HepG2 (cell line): ENCODE measurements around the gene RUVBL2. TPM values are rescaled to one million over a fixed set of nuclear protein-coding genes. Genes with fewer than 3 reads are reported as not detected.

Experiments used
- ATF5 ChIP-seq: sonication (generic); formaldehyde crosslinking; IDR thresholded peaks from 2 replicates; pipeline ENCODE4 v1.4.0; 2020; ENCODE audit warnings: mild to moderate bottlenecking, low read depth, missing genetic modification reagents
- ELF4 ChIP-seq: sonication (generic); formaldehyde crosslinking; IDR thresholded peaks from 2 replicates; pipeline ENCODE4 v1.5.0; 2020; ENCODE audit warnings: missing genetic modification reagents, mild to moderate bottlenecking, moderate library complexity, borderline replicate concordance
- FOXK2 ChIP-seq: fragments of 450-650 bp; IDR thresholded peaks from 2 replicates; pipeline ENCODE4 v1.6.1; 2016
- HES4 ChIP-seq: sonication (generic); formaldehyde crosslinking; IDR thresholded peaks from 2 replicates; pipeline ENCODE4 v1.9.0; 2021; ENCODE audit warnings: mild to moderate bottlenecking, missing genetic modification reagents, borderline replicate concordance
- KAT7 ChIP-seq: IDR thresholded peaks from 2 replicates; pipeline ENCODE4 v1.6.1; 2018; ENCODE audit warnings: borderline replicate concordance, missing compliant biosample characterization
- MLLT10 ChIP-seq: sonication (generic); formaldehyde crosslinking; IDR thresholded peaks from 2 replicates; pipeline ENCODE4 v1.4.0; 2020; ENCODE audit warnings: missing genetic modification reagents
- NAIF1 ChIP-seq: sonication (generic); formaldehyde crosslinking; IDR thresholded peaks from 2 replicates; pipeline ENCODE4 v1.5.0; 2020; ENCODE audit warnings: mild to moderate bottlenecking, missing genetic modification reagents, borderline replicate concordance
- RARG ChIP-seq: sonication (generic); formaldehyde crosslinking; IDR thresholded peaks from 2 replicates; pipeline ENCODE4 v1.4.0; 2020; ENCODE audit warnings: low read depth, mild to moderate bottlenecking, missing genetic modification reagents
- REST ChIP-seq, 2 experiments: IDR thresholded peaks; 2 replicates each; pipeline ENCODE4 v1.6.1; 2011 to 2012; ENCODE audit warnings: low read length in 2 of 2, borderline replicate concordance in 1 of 2, low read depth in 1 of 2, mild to moderate bottlenecking in 1 of 2, moderate library complexity in 1 of 2
- SALL2 ChIP-seq: sonication (generic); formaldehyde crosslinking; IDR thresholded peaks from 2 replicates; pipeline ENCODE4 v1.8.1; 2023; ENCODE audit warnings: mild to moderate bottlenecking, missing genetic modification reagents, inconsistent platforms
- THAP7 ChIP-seq: sonication (generic); formaldehyde crosslinking; IDR thresholded peaks from 2 replicates; pipeline ENCODE4 v1.8.1; 2023; ENCODE audit warnings: mild to moderate bottlenecking, missing genetic modification reagents
- ZFX ChIP-seq: sonication (generic); formaldehyde crosslinking; IDR thresholded peaks from 2 replicates; pipeline ENCODE4 v1.4.0; 2020; ENCODE audit warnings: mild to moderate bottlenecking, low read depth, missing genetic modification reagents, moderate library complexity
- ZNF160 ChIP-seq: sonication (generic); formaldehyde crosslinking; IDR thresholded peaks from 2 replicates; pipeline ENCODE4 v1.8.0; 2022; ENCODE audit warnings: mild to moderate bottlenecking, inconsistent platforms, missing genetic modification reagents
- ZNF451 ChIP-seq: sonication (generic); formaldehyde crosslinking; IDR thresholded peaks from 2 replicates; pipeline ENCODE4 v1.5.0; 2020; ENCODE audit warnings: mild to moderate bottlenecking, missing genetic modification reagents
- ZNF503 ChIP-seq: sonication (generic); formaldehyde crosslinking; IDR thresholded peaks from 2 replicates; pipeline ENCODE4 v1.4.0; 2020; ENCODE audit warnings: missing genetic modification reagents
- ZNF572 ChIP-seq: sonication (generic); formaldehyde crosslinking; IDR thresholded peaks from 2 replicates; pipeline ENCODE4 v1.5.1; 2020; ENCODE audit warnings: mild to moderate bottlenecking, missing genetic modification reagents
- ZNF737 ChIP-seq: sonication (generic); formaldehyde crosslinking; IDR thresholded peaks from 2 replicates; pipeline ENCODE4 v1.5.0; 2020; ENCODE audit warnings: missing genetic modification reagents, mild to moderate bottlenecking, borderline replicate concordance
- ZNF766 ChIP-seq: sonication (generic); formaldehyde crosslinking; IDR thresholded peaks from 2 replicates; pipeline ENCODE4 v1.5.0; 2020; ENCODE audit warnings: missing genetic modification reagents, borderline replicate concordance
- ZSCAN12 ChIP-seq: sonication (generic); formaldehyde crosslinking; IDR thresholded peaks from 2 replicates; pipeline ENCODE4 v1.9.0; 2021; ENCODE audit warnings: mild to moderate bottlenecking, missing genetic modification reagents
- polyA plus RNA-seq, 8 experiments: library from polyadenylated mRNA; depleted of rRNA in 3 of 8; stranded (reverse) in 7 of 8; unstranded in 1 of 8; fragments of >200 nt; fragmentation: Illumina TruSeq in 4 of 8; extraction: Trizol in 4 of 8; gene quantifications; 2 replicates each; pipeline versions ENCODE4 v1.2.1 to v1.2.3, GENCODE V29; 2011 to 2016; ENCODE audit warnings: low read depth in 4 of 8, missing spikeins in 1 of 8, mixed read lengths in 1 of 8; ENCODE audit not compliant: insufficient read depth in 1 of 8
- total RNA-seq, 5 experiments: library from RNA; depleted of rRNA; stranded (reverse); fragments of >200 nt; fragmentation: Illumina TruSeq; extraction: Trizol; gene quantifications; 2 replicates each; pipeline ENCODE4 v1.2.3, GENCODE V29; 2016; ENCODE audit warnings: low read depth in 1 of 5
- TF ChIP-seq, protein P1 (sequence below): sonication (generic); formaldehyde crosslinking; IDR thresholded peaks from 2 replicates; pipeline ENCODE4 v1.8.0; 2023; ENCODE audit warnings: mild to moderate bottlenecking, missing genetic modification reagents

The RUVBL2 gene
- total and polyA plus RNA-seq, 2 of the 13 experiments (the other 11 are each of a cell fraction or from before 2014, with no cell fraction given) = 120 to 122 TPM

- TF ChIP-seq, protein P1, sequence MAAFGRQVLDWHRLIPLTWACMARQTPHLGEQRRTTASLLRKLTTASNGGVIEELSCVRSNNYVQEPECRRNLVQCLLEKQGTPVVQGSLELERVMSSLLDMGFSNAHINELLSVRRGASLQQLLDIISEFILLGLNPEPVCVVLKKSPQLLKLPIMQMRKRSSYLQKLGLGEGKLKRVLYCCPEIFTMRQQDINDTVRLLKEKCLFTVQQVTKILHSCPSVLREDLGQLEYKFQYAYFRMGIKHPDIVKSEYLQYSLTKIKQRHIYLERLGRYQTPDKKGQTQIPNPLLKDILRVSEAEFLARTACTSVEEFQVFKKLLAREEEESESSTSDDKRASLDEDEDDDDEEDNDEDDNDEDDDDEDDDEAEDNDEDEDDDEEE (CRISPR knock-in tag) = 0 out of 2 replicates have a peak, but pooled peaks have one; percentile 5
- TF ChIP-seq ZNF503 (CRISPR knock-in tag) = no peak
- TF ChIP-seq ZNF160 (CRISPR knock-in tag) = no peak
- TF ChIP-seq THAP7 (CRISPR knock-in tag) = no peak
- no peak for TF ChIP-seq FOXK2
- TF ChIP-seq ZFX (CRISPR knock-in tag) = no peak
- TF ChIP-seq MLLT10 (CRISPR knock-in tag) = no peak
- no peak for TF ChIP-seq SALL2 (CRISPR knock-in tag)
- TF ChIP-seq REST (IDR thresholded peaks at IDR 0.05; ENCODE audit: borderline replicate concordance in 1 of 2, low read depth in 1 of 2, low read length in 2 of 2) = no peak
- no peak for TF ChIP-seq RARG (CRISPR knock-in tag)
- no peak for TF ChIP-seq ZNF766 (CRISPR knock-in tag)
- 0 out of 2 replicates have a peak, but pooled peaks have one; percentile 55 for TF ChIP-seq KAT7
- TF ChIP-seq ZNF451 (CRISPR knock-in tag) = no peak
- no peak for TF ChIP-seq ELF4
- TF ChIP-seq NAIF1 (CRISPR knock-in tag) = no peak
- no peak for TF ChIP-seq ZSCAN12 (CRISPR knock-in tag)
- TF ChIP-seq ATF5 (CRISPR knock-in tag) = 0 out of 2 replicates have a peak, but pooled peaks have one; percentile 17
- no peak for TF ChIP-seq ZNF737 (CRISPR knock-in tag)
- TF ChIP-seq ZNF572 (CRISPR knock-in tag) = 0 out of 2 replicates have a peak, but pooled peaks have one; percentile 63
- TF ChIP-seq HES4 (CRISPR knock-in tag) = 0 out of 2 replicates have a peak, but pooled peaks have one; percentile 38
These were observed 324 bp downstream of the RUVBL2 start (continued) for GRCh38 chr19:48994035-48994386.
